Measurements from ENCODE around the gene COMMD1.

DNA sequence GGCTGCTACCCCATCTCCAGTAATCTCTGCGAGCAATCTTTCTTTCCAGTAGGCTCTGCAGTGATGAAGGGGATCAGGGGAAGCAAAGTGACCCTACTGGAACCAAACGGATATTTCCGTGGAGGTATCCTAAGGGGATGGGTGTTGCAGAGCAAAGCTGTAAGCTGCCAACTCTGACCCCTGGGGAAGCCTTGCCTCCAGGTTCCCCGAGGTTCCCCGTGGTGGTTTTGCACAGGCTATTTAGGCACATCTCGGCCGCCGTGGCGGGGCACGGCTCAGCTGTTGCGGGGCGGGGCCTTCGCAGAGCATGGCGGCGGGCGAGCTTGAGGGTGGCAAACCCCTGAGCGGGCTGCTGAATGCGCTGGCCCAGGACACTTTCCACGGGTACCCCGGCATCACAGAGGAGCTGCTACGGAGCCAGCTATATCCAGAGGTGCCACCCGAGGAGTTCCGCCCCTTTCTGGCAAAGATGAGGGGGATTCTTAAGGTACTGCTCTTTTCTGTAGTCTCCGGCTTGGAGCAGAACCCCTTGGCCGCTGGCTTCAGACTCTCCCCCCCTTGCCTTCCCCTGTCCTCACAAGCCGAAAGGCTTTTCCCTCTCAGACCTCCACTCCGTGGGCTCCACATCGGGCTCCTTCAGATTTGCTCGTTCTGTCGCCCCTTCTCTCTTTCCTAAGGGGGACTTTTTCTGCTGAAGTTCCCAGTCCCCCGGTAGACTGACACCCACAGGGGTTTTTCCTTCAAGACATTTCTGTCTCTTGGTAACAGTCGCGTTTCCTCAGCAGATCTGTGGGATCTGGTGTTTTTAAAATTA lies at the start of gene COMMD1:
- TF ChIP-seq, protein P1, sequence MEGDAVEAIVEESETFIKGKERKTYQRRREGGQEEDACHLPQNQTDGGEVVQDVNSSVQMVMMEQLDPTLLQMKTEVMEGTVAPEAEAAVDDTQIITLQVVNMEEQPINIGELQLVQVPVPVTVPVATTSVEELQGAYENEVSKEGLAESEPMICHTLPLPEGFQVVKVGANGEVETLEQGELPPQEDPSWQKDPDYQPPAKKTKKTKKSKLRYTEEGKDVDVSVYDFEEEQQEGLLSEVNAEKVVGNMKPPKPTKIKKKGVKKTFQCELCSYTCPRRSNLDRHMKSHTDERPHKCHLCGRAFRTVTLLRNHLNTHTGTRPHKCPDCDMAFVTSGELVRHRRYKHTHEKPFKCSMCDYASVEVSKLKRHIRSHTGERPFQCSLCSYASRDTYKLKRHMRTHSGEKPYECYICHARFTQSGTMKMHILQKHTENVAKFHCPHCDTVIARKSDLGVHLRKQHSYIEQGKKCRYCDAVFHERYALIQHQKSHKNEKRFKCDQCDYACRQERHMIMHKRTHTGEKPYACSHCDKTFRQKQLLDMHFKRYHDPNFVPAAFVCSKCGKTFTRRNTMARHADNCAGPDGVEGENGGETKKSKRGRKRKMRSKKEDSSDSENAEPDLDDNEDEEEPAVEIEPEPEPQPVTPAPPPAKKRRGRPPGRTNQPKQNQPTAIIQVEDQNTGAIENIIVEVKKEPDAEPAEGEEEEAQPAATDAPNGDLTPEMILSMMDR (IDR thresholded peaks at IDR 0.05; ENCODE audit: borderline replicate concordance, extremely low read depth, low read length, poor library complexity, severe bottlenecking) = no peak
- no peak for TF ChIP-seq EZH2 (IDR thresholded peaks at IDR 0.05; ENCODE audit: borderline replicate concordance, low read depth, low read length, severe bottlenecking)
